Neural progenitor cell (in vitro differentiated cells): Measurements from ENCODE around the gene NCF2.

Source experiments
- EZH2phosphoT487 ChIP-seq: fragments of 200-600 bp; sonication (generic); IDR thresholded peaks from 2 replicates; pipeline ENCODE4 v1.6.1; 2017; ENCODE audit warnings: antibody characterized with exemption
- TF ChIP-seq, protein P1 (sequence below): fragments of 200-600 bp; sonication (generic); IDR thresholded peaks from 2 replicates; pipeline ENCODE4 v1.5.1; 2017; ENCODE audit warnings: antibody characterized with exemption, mild to moderate bottlenecking

DNA sequence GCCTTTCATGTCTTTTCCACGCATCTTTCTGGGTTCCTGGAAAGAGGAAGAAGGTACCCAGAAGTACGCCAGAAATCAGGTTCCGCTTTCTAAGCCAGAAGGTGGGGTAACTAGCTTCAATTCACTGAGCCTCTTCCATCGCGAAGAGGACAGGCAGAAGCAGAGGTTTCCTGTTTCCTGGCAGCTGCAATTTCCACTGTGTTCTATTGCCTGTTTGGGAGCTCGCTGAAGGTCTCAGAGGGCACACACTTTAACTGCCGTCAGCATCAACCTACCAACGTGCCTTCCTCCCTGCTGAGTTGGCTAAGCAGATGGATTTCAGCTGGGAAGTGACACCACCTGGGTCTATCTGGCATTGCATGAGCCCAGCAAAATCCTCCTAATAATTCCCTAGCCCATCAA is 10.0 kb downstream of the NCF2 start:
- TF ChIP-seq, protein P1, sequence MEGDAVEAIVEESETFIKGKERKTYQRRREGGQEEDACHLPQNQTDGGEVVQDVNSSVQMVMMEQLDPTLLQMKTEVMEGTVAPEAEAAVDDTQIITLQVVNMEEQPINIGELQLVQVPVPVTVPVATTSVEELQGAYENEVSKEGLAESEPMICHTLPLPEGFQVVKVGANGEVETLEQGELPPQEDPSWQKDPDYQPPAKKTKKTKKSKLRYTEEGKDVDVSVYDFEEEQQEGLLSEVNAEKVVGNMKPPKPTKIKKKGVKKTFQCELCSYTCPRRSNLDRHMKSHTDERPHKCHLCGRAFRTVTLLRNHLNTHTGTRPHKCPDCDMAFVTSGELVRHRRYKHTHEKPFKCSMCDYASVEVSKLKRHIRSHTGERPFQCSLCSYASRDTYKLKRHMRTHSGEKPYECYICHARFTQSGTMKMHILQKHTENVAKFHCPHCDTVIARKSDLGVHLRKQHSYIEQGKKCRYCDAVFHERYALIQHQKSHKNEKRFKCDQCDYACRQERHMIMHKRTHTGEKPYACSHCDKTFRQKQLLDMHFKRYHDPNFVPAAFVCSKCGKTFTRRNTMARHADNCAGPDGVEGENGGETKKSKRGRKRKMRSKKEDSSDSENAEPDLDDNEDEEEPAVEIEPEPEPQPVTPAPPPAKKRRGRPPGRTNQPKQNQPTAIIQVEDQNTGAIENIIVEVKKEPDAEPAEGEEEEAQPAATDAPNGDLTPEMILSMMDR, result peak; percentile 47
- TF ChIP-seq EZH2phosphoT487, result no peak
